HG02642 (cell line): Measurements from ENCODE around the gene POTEG.
A peak's percentile ranks its signal among the peaks of the same experiment; 100 is the strongest.
"Not testable (repeated sequence)": the region's sequence is repeated elsewhere in the genome, so short reads cannot be mapped to it uniquely, and the experiment has no call there.

Source experiments
- ATAC-seq: cut with Tn5 transposase; IDR thresholded peaks from one replicate; pipeline ENCODE4 v1.9.1; 2021; ENCODE audit warnings: mild to moderate bottlenecking; ENCODE audit not compliant: unreplicated experiment, poor library complexity

The POTEG gene

DNA sequence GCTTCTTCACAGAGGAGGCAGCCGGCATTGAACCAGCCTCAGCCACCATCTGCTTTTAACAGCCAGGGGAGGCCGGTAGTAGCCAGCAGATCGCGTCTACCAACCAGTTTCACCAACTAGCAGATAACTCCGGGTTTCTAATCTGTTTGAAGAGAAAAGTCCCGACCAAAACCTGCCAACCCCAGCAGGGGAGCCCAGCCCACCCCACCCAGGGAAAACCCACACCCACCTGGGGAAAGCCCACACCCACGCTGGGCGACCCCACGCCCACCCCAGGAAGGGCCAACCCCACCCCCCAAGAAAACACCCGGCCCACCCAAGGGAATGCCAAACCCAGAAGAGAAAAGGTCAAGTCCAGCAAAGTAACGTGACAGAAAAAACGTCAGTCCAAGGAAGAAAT lies at the start of gene POTEG:
Gene POTEG (minus strand): TSS at position 101 of the 400 bp plus-strand sequence. CDS start 52 bp downstream, at position 49.
- ATAC-seq = not testable (repeated sequence)

DNA sequence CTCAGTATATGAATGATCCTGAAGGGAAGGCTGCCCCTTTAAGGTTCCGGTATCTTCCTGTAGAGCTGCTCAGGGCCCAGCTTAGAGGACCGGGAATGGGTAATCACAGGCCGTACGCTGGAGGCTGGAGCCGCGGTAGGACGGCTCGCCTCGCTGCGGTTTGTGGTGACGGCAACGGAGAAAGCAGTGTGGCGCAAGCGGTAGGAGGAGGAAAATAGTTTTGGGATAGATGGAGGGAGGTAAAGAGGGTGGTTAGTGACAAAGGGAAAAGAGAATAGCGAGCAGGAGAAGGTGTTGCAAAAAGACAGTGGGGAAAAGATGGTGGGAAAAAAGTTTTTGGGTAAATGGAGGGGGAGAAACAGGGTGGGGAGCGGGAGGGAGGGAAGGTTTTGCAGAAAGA lies 48.0 kb upstream of the POTEG start:
- ATAC-seq = not testable (repeated sequence)

DNA sequence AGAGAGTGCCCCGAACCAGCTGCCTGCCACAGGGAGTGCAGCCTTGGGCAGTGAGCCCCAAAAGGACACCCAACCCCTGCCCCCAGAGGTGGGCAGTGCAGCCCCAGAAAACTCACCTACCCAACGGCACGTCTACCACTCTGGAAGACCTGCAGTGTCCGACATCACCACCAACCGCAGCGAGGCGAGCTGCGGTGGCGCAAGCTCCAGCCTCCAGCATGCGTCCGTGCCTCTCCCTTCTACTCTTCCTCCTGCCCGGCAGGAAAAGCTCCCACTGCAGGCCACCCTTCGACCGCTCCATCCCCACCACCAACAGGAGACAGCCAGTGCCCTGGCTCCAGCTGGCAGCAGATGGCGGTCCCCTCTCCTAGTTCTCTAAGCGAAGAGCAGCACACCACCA lies 47.3 kb upstream of the POTEG start:
- not testable (repeated sequence) for ATAC-seq

DNA sequence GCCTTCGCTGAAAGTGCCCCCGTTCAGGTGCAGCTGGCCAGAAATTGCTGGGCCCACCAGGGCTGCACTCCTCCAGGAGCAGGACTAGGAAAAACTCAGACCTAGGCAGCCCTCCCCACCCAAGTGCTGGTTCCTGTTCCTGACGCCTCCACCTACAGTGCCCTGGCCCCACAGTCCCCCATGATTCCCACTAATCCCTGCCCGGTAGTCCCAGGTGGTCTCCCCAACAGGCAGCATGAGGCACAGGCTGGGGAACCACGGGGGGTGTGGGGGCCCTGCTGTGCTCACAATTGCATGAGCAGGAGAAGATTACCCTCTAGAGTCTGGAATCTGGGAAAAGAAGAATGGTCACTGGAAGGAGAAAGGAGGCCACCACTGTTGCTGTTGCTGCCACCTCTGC lies 46.4 kb upstream of the POTEG start:
- ATAC-seq = not testable (repeated sequence)

DNA sequence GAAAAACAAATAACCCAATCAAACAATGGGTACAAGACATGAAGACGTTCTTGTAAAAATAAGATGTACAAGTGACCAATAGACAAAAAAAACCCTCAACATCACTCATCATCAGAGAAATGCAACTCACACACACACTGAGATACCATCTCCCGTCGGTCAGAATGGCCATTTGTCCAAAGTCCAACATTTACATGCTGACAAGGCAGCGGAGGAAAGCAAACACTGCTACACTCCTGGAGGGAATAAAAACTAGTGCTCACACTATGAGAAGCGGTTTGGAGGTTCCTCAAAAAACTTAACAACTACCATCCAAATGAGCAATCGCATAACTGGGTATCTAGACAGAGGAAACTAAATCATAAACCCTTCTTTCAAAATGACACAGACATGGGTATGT lies 11.6 kb upstream of the POTEG start:
- ATAC-seq = not testable (repeated sequence)

DNA sequence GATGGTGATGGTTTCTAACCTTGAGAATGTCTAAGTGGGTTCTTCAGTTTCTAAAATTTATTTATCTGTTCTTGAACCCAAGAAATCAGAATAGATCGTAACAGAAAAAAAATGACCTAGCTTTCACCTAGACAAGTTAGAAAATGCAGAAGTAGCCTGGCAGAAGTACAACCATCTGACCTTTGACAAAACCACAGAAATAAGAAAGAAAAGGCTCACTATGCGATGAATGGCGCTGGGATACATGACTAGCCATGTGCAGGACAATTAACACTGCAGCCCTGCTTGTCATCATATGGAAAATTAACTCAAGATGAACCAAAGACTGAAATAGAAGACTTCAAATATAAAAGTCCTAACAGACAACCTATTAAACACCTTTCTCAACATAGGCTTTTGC lies 5.7 kb upstream of the POTEG start:
- not testable (repeated sequence) for ATAC-seq

DNA sequence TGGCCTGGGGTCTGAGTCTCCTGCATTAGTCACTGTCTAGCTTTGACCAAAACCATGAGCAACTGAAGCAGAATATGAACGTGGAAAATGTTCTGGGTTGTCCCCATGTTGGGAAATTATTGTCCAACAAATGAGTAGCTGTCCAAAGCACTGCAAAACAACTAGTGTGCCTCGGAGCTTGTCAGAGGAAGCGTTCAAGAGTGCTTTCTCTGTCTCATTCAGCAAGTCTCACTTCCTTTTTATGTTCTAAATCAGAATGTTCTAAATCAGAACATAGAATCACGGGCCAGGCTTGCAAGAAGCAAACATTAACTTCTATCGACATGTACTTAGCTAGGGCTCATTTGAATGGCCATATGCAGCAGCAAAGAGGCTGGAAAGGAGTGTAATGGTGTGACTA lies 5.1 kb upstream of the POTEG start:
- peak; percentile 69 for ATAC-seq

DNA sequence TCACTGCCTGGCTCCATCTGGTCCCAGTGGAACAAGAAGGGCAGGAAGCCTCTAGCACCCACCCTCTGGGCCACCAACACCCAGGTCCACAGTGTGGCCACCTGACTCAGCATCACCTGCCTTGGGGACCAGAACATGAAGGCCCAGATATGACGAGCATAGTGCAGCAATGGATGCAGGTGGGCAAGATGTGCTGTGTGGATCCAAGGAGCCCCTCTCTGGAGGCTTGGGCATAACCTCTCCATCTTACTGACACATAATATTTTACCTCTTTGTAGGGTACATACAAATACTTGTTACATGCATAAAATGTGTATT lies 2.9 kb upstream of the POTEG start:
- not testable (repeated sequence) for ATAC-seq

DNA sequence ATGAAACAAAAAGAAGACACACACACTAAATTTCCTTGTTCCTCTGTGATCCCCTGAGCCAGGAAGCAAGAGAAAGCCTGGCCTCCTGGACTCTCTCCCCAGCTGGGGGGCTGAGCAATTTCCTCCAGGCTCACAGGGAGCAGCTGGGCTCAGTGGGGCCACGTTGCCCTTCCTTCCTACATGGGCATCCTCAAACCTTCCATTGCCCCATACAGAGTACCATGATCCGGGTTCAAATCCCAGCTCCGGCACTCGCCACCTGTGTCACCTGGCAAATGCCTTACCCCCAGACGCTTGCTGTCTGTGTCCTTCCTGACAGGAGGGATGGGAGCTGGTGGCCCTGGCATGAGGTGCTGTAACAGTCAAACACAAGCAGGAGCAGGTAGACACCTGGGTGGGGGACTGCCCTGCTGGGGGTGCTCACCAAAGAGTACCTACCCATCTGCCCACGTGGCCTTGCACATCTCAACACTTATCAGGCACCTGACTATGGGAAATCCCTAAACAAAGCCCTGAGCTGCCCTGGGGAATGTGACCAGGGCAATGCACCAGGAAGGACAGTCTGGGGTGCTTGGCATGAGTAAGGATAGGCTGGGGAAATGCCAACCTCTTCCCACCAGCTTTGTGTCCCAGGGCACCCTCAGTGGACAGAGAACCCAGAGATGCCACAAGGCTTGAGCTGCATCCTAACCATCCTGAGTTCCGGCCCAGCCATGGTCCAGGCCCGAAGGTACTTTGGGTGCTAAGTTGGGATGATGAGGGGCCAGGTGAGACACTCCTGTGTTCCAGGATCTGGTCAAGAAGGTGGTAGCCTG lies 2.4 kb upstream of the POTEG start:
- ATAC-seq = not testable (repeated sequence)

DNA sequence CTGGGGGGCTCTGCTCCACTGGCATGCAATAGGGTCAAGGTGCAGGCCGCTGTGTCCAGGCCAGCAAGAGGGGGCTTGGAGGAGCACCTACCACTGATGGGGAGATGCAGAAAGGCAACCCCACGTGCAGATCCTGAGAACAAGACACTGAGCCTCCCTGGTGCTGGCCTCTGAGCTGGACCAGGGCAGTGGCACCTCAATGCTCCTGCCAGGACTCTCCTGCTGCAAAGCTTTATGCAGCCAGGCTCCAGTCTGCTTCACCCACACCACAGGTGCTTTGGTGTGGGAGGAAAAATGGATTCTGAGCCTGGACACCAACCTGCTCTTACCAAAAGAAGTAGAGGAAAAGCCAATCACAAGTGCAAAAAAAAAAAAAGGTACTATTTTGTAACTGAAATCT lies 1.7 kb upstream of the POTEG start:
- ATAC-seq = not testable (repeated sequence)

DNA sequence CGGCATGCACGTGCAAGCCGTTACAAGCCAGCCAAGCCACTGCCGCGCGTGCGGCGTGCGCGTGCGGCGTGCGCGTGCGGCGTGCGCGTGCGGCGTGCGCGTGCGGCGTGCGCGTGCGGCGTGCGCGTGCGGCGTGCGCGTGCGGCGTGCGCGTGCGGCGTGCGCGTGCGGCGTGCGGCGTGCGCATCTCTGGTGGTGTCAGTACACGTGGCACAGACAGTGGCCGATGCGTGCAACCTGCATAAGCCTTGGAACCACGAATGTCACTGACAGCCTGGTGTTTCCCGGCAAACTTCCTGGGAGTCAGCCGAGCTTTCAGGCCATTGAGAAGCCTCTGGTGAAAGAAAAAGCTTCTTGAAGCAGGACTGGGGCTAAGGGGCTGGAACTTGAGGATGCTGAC lies 750 bp upstream of the POTEG start:
- ATAC-seq = not testable (repeated sequence)

DNA sequence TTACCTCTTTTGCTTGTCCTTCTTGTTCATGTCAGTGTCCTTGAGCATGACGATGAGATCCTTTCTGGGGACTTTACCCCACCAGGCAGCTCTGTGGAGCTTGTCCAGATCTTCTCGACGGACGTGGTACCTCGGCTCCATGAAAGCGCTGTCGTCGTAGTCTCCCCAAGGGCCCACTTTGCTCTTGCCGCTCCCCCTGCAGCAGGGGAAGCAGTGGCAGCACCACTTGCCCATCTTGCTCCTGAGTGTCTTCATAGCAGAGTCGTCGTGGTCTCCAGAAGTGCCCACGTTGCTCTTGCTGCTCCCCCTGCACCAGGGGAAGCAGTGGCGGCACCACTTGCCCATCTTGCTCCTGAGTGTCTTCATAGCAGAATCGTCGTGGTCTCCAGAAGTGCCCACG lies 376 bp downstream of the POTEG start:
- ATAC-seq = not testable (repeated sequence)

DNA sequence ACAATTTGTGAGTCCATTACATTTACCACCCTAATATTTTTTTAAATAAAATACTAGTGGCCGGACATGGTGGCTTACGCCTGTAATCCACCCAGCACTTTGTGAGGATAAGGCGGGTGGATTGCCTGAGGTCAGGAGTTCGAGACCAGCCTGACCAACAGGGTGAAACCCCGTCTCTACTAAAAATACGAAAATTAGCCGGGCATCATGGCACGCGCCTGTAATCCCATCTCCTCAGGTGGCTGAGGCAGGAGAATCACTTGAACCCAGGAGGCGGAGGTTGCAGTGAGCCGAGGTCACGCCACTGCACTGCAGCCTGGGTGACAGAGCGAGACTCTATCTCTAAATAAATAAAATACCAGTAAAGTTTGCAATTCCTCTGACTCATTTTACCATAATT lies 25.6 kb downstream of the POTEG start:
- not testable (repeated sequence) for ATAC-seq

DNA sequence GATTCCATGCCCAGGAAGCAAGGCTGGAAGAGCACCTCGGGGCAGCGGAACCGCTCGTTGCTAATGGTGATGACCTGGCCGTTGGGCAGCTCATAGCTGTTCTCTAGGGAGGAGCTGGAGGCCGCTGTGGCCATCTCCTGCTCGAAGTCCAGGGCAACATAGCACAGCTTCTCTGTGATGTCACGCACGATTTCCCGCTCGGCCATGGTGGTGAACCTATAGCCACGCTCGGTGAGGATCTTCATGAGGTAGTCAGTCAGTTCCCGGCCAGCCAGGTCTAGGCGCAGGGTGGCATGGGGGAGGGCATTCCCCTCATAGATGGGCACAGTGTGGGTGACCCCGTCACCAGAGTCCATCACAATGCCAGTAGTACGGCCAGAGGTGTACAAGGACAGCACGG lies 32.0 kb downstream of the POTEG start:
- not testable (repeated sequence) for ATAC-seq

DNA sequence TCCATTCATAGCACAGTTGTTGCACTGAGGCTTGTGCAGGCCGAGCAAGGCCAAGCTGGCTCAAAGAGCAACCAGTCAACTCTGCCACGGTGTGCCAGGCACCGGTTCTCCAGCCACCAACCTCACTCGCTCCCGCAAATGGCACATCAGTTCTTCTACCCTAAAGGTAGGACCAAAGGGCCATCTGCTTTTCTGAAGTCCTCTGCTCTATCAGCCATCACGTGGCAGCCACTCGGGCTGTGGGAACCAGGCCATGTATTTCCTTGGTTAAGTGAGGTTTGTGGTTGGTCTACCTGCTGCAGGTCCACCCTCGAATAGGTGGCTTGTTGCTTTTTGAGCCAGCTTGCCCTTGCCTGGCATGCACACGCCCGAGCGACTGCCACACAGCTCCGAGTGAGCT lies 39.4 kb downstream of the POTEG start:
- ATAC-seq = not testable (repeated sequence)

DNA sequence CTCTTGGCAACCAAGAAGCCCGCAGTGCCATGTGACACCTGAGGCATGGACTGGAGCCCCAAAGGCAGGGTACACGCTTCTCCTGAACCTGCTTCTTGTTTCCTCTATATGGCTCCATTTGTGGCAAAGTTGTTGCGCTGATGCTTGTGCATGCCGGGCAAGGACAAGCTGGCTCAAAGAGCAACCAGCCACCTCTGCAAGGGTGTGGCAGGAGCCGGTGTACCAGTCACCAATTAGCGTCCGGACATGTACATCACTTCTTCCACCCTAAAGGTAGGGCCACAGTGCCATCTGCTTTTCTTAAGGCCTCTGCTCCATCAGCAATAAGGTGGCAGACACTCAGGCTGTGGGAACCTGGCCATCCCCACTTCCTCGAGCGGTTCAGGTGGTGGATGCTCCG lies 43.9 kb downstream of the POTEG start:
- ATAC-seq = not testable (repeated sequence)

DNA sequence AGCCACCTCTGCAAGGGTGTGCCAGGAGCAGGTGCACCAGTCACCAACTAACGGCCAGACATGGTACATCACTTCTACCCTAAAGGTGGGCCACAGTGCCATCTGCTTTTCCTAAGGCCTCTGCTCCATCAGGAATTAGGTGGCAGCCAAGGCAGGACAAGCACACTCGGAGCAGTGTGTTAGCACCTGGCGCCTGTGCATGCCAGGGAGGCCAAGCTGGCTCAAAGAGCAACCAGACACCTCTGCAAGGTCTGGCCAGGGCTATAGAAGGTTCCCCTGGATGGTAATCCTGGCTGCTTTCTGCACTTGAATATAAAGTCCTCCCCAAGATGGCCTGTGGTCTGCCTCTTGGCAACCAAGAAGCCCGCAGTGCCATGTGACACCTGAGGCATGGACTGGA lies 45.4 kb downstream of the POTEG start:
- not testable (repeated sequence) for ATAC-seq

DNA sequence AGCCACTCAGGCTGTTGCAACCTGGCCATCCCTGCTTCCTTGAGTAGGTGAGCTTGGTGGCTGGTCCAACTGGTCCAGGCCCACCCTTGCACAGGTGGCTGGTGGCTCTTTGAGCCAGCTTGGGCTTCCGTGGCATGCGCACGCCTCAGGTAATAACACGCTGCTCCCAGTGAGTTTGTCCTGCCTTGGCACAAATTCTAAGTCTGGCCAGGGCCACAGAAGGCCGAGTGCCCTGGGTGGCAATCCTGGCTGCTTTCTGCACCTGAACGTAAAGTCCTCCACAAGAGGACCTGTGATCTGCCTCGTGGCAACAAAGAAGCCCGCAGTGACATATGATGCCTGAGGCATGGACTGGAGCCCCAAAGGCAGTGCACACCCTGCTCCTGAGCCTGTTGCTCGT lies 47.1 kb downstream of the POTEG start:
- ATAC-seq = not testable (repeated sequence)

DNA sequence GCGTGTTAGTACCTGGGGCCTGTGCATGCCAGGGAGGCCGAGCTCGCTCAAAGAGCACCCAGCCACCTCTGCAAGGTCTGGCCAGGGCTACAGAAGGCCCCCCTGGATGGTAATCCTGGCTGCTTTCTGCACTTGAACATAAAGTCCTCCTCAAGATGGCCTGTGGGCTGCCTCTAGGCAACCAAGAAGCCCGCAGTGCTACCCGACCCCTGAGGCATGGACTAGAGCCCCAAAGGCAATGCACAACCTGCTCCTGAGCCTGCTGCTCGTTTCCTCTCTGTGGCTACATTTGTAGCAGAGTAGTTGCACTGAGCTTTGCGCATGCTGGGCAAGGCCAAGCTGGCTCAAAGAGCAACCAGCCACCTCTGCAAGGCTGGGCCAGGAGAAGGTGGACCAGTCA lies 47.8 kb downstream of the POTEG start:
- not testable (repeated sequence) for ATAC-seq

DNA sequence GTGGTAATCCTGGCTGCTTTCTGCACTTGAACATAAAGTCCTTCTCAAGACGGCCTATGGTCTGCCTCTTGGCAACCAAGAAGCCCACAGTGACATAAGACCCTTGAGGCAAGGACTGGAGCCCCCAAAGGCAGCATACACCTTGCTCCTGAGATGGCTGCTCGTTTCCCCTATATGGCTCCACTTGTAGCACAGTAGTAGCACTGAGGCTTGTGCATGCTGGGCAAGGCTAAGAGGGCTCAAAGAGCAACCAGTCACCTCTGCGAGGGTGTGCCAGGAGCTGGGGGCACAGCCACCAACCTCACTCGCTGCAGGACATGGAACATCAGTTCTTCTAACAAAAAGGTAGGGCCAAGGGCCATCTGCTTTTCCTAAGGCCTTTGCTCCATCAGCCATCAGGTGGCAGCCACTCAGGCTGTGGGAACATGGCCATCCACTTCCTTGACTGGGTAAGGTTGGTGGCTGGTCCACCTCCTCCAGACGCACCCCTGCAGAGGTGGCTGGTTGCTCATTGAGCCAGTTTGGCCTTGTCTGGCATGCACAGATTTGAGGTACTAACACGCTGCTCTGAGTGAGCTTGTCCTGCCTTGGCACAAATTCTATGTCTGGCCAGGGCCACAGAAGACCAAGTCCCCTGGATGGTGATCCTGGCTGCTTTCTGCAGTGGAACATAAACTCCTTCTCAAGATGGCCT lies 49.9 kb downstream of the POTEG start:
- ATAC-seq = not testable (repeated sequence)

DNA sequence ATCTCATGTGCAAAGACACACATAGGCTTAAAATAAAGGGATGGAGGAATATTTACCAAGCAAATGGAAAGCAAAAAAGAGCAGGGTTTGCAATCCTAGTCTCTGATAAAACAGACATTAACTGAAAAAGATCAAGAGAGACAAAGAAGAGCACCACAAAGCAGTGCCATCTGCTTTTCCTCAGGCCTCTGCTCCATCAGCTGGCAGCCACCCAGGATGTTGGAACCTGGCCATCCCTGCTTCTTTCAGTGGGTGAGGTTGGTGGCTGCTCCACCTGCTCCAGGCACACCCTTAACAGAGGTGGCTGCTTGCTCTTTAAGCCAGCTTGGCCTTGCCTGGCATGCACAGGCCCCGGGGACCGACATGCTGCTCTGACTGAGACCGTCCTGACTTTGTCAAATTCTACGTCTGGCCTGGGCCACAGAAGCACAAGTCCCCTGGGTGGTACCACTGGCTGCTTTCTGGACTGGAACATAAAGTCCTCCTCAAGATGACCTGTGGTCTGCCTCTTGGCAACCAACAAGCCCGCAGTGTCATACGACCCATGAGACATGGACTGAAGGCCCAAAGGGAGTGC lies 51.0 kb downstream of the POTEG start:
- ATAC-seq = not testable (repeated sequence)
